IPS-20b (cell line): ENCODE results near the gene GPR155.
"Not testable (repeated sequence)": the region's sequence is repeated elsewhere in the genome, so short reads cannot be mapped to it uniquely, and the experiment has no call there.

Experiments used
- H3K27ac ChIP-seq: one replicate; pipeline ENCODE4 v1.5.1; 2013; ENCODE audit warnings: low read length
- H3K27me3 ChIP-seq: 2 replicates; pipeline ENCODE4 v1.6.1; 2013; ENCODE audit warnings: mild to moderate bottlenecking, low read length, inconsistent platforms; ENCODE audit not compliant: insufficient read depth
- H3K36me3 ChIP-seq: 2 replicates; pipeline ENCODE4 v1.6.1; 2013; ENCODE audit warnings: low read depth, mild to moderate bottlenecking, inconsistent platforms, low read length, moderate library complexity; ENCODE audit not compliant: insufficient read depth
- H3K4me1 ChIP-seq: 2 replicates; pipeline ENCODE4 v1.6.1; 2013; ENCODE audit warnings: mild to moderate bottlenecking, control low read depth, inconsistent platforms, low read length, moderate library complexity; ENCODE audit not compliant: insufficient read depth
- H3K4me3 ChIP-seq: 2 replicates; pipeline ENCODE4 v1.5.1; 2013; ENCODE audit warnings: mild to moderate bottlenecking, low read length, inconsistent platforms
- H3K9ac ChIP-seq: 2 replicates; pipeline ENCODE4 v1.6.1; 2013; ENCODE audit warnings: low read depth, mild to moderate bottlenecking, inconsistent platforms, low read length, moderate library complexity
- H3K9me3 ChIP-seq: 2 replicates; pipeline ENCODE4 v1.6.1; 2013; ENCODE audit warnings: mild to moderate bottlenecking, low read depth, low read length, inconsistent platforms; ENCODE audit not compliant: insufficient read depth

The GPR155 gene

DNA sequence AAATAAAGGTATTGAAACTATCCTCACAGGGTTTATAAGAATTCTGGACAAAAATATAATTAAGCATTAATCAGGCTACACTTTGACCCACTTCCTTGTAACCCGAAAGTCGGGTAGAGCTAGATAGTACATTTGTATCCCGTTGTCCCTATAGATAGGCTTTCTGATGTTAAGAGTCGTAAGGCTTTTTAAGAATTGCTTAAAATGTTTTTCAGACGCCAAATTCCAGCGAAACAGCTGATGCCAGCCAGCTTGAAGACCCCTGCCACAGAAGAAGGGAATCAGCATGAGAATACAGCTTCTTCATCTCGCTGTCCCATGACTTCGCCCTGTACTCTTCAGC lies 962 bp upstream of the GPR155 start:
- Histone ChIP-seq H3K4me1 (peaks cover 3% of the 10 kb centered on the region; the same call in 1 of the 2 replicates), H3K9ac (no peak overlapping the region), H3K27ac (no peak overlapping the region), H3K9me3 (peaks cover 5% of the 10 kb centered on the region; the same call in 1 of the 2 replicates), H3K4me3 (peak overlapping the region; percentile 91), H3K36me3 (no peaks in the 10 kb centered on the region), H3K27me3 (peaks cover 38% of the 10 kb centered on the region)

DNA sequence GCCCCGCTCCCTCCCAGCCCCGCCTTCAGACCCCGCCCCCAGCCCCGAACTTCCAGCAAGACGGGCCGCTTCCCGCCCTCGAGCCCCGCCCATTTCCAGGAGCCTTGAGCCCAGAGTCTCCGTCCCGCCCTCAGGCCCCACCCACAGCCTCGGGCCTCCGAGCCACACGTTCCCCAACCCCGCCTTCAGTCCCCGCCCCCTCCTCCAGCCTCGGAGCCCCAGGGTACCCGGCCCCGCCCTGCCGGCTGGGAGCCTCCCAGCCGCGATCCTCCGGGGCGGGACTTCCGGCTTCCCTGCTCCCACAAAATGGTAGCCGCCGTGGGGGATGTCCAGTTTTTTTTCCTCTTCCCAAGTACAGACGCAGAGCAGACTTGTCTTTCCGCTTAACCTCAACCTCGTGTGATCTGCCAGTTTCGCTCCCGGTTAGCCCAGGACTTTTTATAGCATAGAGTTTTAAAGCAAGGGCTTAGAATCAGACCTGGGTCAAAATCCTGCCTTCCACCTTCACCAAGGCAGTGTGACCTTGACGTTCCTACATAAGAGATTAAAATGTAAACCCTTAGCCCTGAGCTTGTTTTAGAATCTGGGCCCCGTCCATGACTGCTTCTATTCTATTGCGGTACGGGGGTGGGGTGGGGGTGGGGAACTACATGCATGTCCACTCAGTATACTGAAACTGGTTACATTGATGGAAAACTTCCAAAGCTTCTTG lies 435 bp upstream of the GPR155 start:
- Histone ChIP-seq H3K4me1 (peaks cover 3% of the 10 kb centered on the region; the same call in 1 of the 2 replicates), H3K9ac (peak overlapping the region; percentile 80; the same call in 1 of the 2 replicates), H3K27ac (peak overlapping the region; percentile 86), H3K4me3 (peak overlapping the region; percentile 91), H3K9me3 (peaks cover 5% of the 10 kb centered on the region; the same call in 1 of the 2 replicates), H3K27me3 (peaks cover 38% of the 10 kb centered on the region), H3K36me3 (no peaks in the 10 kb centered on the region)

DNA sequence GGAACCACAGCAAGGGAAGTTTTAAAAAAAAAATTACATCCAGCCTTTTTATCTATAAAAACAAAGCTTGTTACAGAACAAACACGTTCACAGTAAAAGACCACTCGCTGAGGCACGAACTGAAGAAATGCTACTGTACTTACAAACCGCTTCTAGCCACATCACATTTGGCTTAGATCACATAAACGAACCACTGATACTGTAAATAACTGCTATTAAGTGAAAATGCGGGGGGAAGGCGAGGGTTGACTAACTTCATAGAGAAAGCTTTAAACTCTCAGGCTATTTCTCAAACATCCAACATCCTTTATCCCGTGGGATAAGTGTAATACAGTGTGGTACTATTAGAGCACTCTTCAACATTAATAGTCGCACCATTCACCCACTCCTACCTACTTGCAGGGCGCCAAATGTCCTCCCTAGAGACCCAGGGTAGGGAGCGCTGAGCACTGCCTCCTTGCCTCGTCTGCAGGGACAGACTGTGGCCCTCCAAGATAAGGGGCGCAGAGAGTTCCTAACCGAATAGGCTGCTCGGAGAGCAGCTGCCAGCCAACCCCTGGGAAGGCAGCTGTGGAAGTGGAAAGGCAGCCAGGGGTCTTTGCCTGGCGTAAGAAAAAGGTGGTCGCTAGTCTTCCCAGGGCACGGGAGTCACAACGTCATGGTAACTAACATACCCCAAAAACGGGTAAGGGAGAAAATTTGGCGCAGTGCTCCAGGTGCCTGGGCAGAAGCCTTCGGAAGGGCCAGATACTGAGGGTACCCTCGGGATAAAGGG lies 854 bp downstream of the GPR155 start:
- H3K9ac ChIP-seq, result peak overlapping the region; percentile 33; the same call in 1 of the 2 replicates
- peaks cover 3% of the 10 kb centered on the region; the same call in 1 of the 2 replicates for H3K4me1 ChIP-seq
- peaks cover 38% of the 10 kb centered on the region for H3K27me3 ChIP-seq
- H3K36me3 ChIP-seq, result no peaks in the 10 kb centered on the region
- H3K4me3 ChIP-seq, result peak overlapping the region; percentile 67
- no peak overlapping the region for H3K27ac ChIP-seq
- peaks cover 5% of the 10 kb centered on the region; the same call in 1 of the 2 replicates for H3K9me3 ChIP-seq

DNA sequence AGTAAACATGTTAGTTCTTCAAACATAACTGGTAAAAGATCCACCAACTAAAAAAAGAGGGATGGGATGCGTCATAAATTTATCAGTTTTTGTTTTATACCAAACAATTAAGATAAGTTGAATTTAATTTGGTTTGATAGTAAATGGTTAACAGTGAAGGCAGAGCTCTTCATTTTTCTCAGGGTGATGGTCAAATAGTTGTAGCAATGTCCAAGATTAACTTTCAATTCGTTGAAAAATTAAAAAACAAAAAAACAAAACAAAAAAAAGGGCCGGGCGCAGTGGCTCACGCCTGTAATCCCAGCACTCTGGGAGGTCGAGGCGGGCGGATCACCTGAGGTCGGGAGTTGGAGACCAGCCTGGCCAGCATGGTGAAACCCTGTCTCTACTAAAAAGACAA lies 1.8 kb downstream of the GPR155 start:
- peaks cover 32% of the 10 kb centered on the region for H3K27me3 ChIP-seq
- not testable (repeated sequence) for H3K9me3 ChIP-seq, H3K4me1 ChIP-seq, H3K36me3 ChIP-seq, H3K4me3 ChIP-seq, H3K27ac ChIP-seq, H3K9ac ChIP-seq

DNA sequence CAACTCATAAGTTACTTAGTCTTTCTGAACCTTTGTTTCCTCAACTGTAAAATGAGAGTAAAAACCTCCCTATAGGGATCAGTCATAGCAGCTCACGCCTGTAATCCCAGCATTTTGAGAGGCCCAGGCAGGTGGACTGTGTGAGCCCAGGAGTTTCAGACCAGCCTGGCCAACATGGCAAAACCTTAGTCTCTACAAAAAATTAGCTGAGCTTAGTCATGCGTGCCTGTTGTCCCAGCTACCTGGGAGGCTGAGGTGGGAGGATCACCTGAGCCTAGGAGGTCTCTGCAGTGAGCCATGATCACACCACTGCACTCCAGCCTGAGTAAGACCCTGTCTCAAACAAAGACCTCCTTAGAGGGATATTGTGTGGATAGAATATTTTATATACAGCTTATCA lies 2.3 kb downstream of the GPR155 start:
- no peak overlapping the region for H3K4me3 ChIP-seq
- H3K27me3 ChIP-seq, result peaks cover 27% of the 10 kb centered on the region
- no peaks in the 10 kb centered on the region for H3K36me3 ChIP-seq
- peaks cover 5% of the 10 kb centered on the region; the same call in 1 of the 2 replicates for H3K9me3 ChIP-seq
- no peak overlapping the region for H3K27ac ChIP-seq
- no peak overlapping the region for H3K9ac ChIP-seq
- H3K4me1 ChIP-seq, result peaks cover 3% of the 10 kb centered on the region; the same call in 1 of the 2 replicates

DNA sequence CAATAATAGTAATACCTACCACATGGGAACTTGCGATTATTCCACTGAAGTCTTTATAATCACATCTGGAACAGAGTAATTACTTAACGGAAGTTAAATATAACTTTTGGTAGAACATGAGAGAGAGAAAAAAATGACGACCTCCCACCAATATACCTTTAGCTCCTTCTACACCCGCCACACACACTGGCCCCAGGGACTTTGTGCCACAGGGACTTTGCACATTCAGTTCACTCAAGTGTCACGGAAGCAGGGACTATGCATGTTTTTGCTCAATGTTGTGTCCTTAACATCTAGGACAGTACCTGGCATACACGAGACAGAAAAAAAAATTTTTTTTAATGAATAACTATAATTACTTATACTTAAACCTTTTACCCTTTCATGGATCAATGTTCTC lies 4.0 kb downstream of the GPR155 start:
- H3K27ac ChIP-seq, result no peak overlapping the region
- no peak overlapping the region for H3K9ac ChIP-seq
- no peak overlapping the region for H3K4me3 ChIP-seq
- peaks cover 26% of the 10 kb centered on the region for H3K27me3 ChIP-seq
- H3K4me1 ChIP-seq, result peaks cover 3% of the 10 kb centered on the region; the same call in 1 of the 2 replicates
- peaks cover 2% of the 10 kb centered on the region; the same call in 1 of the 2 replicates for H3K9me3 ChIP-seq
- H3K36me3 ChIP-seq, result no peaks in the 10 kb centered on the region

DNA sequence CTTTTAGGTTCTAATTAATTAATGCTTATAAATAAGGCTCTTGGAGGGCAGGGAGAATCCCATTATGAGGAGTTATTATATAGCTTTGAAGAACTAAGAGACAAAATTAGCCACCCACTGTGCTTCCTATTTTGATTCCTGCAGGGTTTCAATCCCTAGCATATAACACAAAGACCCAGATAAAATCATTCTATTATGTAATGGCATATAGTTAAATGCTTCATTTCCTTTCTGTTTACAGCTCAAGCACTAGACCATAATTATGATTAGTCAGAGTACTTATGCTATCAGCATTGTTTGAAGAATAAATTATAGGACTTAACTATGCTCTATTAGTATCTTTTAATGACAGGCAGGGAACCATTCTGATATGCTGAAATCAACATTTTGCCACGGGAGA lies 9.1 kb downstream of the GPR155 start:
- Histone ChIP-seq H3K27ac (no peak overlapping the region), H3K27me3 (no peaks in the 10 kb centered on the region), H3K4me3 (no peak overlapping the region), H3K9ac (no peak overlapping the region), H3K36me3 (no peaks in the 10 kb centered on the region), H3K4me1 (no peaks in the 10 kb centered on the region), H3K9me3 (no peaks in the 10 kb centered on the region)

DNA sequence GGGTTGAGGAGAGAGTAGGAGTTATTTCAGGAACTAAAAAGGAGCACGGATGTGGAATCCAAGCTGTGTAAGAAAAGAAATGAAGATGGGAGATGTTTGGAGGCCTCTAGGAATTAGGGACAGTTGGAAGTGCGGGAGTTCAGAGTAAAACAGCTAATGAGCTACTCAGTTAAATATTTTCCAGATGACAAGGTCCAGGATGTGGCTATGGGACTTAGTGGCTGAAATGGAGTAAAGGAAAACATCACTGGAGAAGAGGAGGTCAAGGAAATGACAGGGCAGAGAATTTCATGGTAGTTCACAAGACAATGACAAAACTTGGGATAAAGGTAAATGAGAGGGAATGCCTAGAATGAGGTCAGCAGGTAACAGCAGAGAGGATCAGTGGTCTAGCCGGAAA lies 13.0 kb downstream of the GPR155 start:
- H3K4me3 ChIP-seq, result no peak overlapping the region

DNA sequence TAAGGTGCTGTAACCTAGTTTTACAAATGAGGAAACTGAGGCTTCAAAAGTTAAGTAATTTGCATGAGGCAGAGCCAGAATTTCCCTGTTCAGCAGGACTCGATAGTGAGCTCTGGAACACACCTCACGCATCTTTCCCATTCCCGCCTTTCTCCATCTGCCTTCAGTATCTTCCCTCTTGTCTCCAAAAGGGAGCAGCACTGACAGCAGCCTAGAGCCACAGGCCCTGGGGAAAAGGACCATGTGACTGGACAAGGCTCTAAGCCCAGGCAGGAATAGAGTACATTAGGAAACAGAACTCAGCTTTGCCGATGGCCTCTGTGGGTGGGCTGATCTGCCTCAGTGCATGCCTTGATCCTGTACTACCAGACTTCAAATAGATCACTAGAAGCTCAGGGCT lies 21.5 kb downstream of the GPR155 start:
- Histone ChIP-seq H3K4me3 (no peak overlapping the region), H3K9ac (no peak overlapping the region), H3K9me3 (no peaks in the 10 kb centered on the region), H3K27me3 (no peaks in the 10 kb centered on the region), H3K36me3 (no peaks in the 10 kb centered on the region), H3K27ac (no peak overlapping the region), H3K4me1 (no peaks in the 10 kb centered on the region)

More for the DNA sequence above, 13.0 kb downstream of the GPR155 start:
- Histone ChIP-seq H3K9me3 (no peaks in the 10 kb centered on the region), H3K9ac (no peak overlapping the region), H3K27me3 (no peaks in the 10 kb centered on the region), H3K27ac (no peak overlapping the region), H3K36me3 (no peaks in the 10 kb centered on the region), H3K4me1 (no peaks in the 10 kb centered on the region)

DNA sequence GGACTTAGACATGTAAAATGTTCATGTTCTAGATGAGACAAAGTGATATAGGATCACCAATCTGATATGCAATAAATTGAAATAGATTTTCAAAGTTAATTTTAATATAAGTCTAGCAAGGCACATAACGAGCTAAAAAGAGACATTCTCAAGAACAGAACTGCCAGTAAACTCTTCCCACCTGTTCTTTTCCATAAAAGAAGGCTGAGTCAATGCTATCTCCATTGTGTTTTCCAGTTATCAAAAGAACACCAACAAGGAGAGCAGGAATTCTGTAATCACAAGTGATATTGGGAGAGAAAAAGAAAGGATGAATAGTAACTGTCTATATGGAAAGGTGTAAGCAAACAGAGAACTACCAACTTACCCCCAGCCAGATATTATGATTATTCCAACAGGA lies 25.6 kb downstream of the GPR155 start:
- Histone ChIP-seq H3K36me3 (no peaks in the 10 kb centered on the region), H3K4me3 (no peak overlapping the region), H3K27me3 (no peaks in the 10 kb centered on the region), H3K4me1 (no peaks in the 10 kb centered on the region), H3K27ac (no peak overlapping the region), H3K9ac (no peak overlapping the region), H3K9me3 (no peaks in the 10 kb centered on the region)

DNA sequence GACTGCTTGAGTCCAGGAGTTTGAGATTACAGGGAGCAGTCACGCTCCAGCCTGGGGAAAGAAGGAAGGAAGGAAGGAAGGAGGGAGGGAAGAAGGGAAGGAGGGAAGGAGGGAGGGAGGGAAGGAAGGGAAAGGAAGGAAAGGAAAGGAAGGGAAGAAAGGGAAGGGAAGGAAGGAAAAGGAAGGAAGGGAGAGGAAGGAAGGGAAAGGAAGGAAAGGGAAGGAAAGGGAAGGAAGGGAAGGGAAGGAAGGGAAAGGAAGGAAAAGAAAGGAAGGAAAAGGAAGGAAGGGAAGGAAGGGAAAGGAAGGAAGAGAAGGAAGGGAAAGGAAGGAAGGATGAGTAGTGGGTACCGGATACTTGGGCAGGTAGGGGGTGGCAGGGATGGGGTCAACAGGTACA lies 32.3 kb downstream of the GPR155 start:
- Histone ChIP-seq H3K9ac (no peak overlapping the region), H3K27ac (no peak overlapping the region), H3K27me3 (no peaks in the 10 kb centered on the region), H3K9me3 (no peaks in the 10 kb centered on the region), H3K4me1 (0 out of 2 replicates have a peak, but pooled peaks cover 3% of the 10 kb centered on the region), H3K36me3 (no peaks in the 10 kb centered on the region), H3K4me3 (no peak overlapping the region)
